ENCODE measurements around the gene MAGEB17.

DNA sequence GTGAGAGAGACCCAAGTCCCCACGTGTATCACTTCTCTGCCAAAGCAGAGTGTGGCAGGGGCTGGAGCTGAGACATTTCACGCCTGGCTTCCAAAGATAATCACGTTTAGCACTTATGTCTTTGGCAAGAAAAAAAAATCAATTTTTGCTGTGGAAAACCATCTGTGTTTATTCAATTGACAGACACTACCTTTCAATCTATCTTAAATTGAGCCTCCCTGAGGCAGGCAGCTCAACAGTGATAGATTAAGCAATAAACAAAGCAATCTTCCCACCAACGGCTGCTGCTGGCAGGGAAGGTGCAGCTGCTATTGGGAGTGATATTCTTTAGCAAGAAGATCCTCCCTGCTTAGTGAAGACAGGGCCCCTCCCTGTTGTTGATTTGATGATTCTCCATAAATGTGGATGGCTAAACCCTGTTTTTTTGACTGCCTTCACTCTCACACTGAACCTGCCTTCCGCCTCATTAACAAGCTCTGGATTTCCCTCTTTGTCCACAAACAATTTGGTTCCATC is 11.6 kb upstream of the MAGEB17 start:
- TF ChIP-seq, protein P1, sequence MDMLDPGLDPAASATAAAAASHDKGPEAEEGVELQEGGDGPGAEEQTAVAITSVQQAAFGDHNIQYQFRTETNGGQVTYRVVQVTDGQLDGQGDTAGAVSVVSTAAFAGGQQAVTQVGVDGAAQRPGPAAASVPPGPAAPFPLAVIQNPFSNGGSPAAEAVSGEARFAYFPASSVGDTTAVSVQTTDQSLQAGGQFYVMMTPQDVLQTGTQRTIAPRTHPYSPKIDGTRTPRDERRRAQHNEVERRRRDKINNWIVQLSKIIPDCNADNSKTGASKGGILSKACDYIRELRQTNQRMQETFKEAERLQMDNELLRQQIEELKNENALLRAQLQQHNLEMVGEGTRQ (IDR thresholded peaks at IDR 0.05; ENCODE audit: borderline replicate concordance, low read depth, low read length) = no peak
- TF ChIP-seq, protein P2, sequence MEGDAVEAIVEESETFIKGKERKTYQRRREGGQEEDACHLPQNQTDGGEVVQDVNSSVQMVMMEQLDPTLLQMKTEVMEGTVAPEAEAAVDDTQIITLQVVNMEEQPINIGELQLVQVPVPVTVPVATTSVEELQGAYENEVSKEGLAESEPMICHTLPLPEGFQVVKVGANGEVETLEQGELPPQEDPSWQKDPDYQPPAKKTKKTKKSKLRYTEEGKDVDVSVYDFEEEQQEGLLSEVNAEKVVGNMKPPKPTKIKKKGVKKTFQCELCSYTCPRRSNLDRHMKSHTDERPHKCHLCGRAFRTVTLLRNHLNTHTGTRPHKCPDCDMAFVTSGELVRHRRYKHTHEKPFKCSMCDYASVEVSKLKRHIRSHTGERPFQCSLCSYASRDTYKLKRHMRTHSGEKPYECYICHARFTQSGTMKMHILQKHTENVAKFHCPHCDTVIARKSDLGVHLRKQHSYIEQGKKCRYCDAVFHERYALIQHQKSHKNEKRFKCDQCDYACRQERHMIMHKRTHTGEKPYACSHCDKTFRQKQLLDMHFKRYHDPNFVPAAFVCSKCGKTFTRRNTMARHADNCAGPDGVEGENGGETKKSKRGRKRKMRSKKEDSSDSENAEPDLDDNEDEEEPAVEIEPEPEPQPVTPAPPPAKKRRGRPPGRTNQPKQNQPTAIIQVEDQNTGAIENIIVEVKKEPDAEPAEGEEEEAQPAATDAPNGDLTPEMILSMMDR (IDR thresholded peaks at IDR 0.05) = no peak
- no peak for TF ChIP-seq MXI1 (IDR thresholded peaks at IDR 0.05; ENCODE audit: low read depth, low read length)
- TF ChIP-seq, protein P3, sequence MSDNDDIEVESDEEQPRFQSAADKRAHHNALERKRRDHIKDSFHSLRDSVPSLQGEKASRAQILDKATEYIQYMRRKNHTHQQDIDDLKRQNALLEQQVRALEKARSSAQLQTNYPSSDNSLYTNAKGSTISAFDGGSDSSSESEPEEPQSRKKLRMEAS (IDR thresholded peaks at IDR 0.05; ENCODE audit: low read depth) = no peak
- no peak for TF ChIP-seq GABPA (IDR thresholded peaks at IDR 0.05; ENCODE audit: low read depth)
- no peak for TF ChIP-seq SIN3A (IDR thresholded peaks at IDR 0.05; ENCODE audit: borderline replicate concordance, low read depth, low read length)
- TF ChIP-seq RFX5 (IDR thresholded peaks at IDR 0.05; ENCODE audit: low read length) = no peak
